Daoy (cell line): ENCODE measurements around the gene APCDD1. TPM values are rescaled to one million over a fixed set of nuclear protein-coding genes. Genes with fewer than 3 reads are reported as not detected.

Experiments
- DNase-seq: peaks from one replicate; pipeline ENCODE4 v3.0.0-alpha.2; 2015; ENCODE audit warnings: low read depth
- total RNA-seq: library from RNA; depleted of rRNA; stranded (reverse); fragments of >200 nt; shearing (Covaris generic); gene quantifications from 2 replicates; pipeline ENCODE4 v1.2.3, GENCODE V29; 2014; rRNA removed

APCDD1 gene
- total RNA-seq, result 0.23 and 0.80 TPM in 2 replicates

DNA sequence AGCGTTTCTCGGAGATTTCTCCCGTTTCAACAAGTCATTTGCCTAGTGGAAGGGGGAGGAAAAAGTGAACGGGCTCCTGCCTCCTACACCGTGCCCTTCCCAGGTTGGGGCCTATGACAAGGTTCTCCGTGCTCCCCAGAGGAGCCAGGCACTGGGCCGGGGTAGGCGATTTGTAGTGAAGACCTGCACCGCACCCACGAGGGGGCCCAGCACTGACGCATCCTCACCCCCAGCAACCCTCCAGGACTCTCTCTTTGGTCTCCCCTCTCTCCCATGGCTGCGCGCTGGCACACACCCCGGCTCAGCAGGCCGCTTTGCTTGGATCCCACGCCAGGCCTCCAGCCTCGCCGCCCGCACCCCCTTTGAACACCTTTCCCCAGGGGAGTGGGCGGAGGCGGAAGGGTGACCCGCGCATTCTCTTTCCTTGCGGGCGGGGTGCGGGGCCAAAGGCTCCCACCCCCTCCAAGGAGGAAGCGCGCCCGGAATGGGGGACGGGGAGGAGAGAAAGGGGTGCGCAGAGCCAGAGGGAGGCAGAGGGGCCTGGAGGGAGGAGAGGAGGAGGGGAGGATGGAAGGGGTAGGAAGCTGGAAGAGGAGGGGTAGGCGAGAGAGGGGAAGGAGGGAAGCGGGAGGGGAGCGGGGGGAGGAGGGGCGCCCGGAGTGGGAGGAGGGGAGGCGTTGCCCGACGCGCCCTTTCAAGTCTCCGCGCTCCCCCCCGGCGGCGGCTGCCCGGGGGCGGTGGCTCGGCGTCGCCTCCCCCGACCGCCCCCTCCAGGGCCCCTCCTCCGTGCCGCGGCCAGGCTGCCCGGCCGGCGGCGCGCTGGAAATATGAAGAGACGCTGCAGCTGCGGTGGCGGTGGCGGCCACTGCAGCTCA lies at the start of gene APCDD1:
Gene APCDD1 (plus strand): TSS at position 830 of the 875 bp plus-strand sequence. CDS start 347 bp downstream, outside the sequence.
- DNase-seq, result peak; percentile 40

DNA sequence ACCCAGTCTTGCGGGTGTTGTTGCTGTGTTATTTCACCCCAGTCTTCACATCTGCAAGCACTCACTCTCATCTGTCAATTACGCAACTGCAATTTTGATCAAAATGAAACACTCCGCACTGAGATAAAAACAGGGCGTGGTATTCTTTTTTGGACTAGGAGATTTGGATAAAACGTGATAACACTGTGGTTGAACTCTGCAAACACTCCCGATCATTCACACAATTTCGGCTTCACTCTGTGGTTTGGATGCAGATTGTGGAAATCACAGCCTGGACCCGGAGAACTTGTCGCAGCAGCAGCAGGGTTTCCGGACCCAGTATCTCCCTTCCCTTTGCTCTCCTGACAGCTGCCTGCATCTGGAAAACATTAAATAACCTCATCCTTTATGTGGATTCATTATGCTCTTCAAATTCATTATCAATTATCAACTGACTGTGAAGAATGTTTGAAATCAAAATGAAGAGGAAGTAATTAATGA lies 49.4 kb upstream of the APCDD1 start:
- DNase-seq, result no peak

- no peak for DNase-seq
Measured at GRCh38 chr18:10405816-10406663, 48.4 kb upstream of the APCDD1 start.

GRCh38 chr18:10408131-10408530 lies 46.3 kb upstream of the APCDD1 start:
- no peak for DNase-seq

- DNase-seq, result no peak
Measured at GRCh38 chr18:10409041-10409440, 45.4 kb upstream of the APCDD1 start.

- DNase-seq, result peak; percentile 38
Measured at GRCh38 chr18:10410472-10411308, 43.7 kb upstream of the APCDD1 start.

DNA sequence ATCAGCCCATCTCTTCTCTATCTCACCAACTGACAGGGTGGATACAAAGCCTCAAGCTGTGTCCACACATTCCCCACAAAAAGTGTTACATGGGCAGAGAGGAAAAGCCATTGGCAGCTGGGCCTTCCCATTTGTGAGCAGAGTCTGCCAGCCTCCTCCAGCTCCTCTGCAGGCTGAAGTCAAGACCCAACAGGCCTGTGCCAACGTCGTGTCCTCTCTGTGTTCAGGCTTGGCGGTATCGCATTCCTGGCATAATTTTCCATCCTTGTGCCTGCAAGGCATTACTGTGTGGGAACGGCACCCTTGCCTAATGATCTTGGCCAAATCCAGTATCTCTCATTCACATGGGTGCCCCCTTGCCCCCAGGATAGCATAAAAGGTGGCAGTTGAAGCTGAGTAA lies 41.5 kb upstream of the APCDD1 start:
- no peak for DNase-seq

- DNase-seq, result no peak
Measured at GRCh38 chr18:10413722-10414121, 40.7 kb upstream of the APCDD1 start.

DNA sequence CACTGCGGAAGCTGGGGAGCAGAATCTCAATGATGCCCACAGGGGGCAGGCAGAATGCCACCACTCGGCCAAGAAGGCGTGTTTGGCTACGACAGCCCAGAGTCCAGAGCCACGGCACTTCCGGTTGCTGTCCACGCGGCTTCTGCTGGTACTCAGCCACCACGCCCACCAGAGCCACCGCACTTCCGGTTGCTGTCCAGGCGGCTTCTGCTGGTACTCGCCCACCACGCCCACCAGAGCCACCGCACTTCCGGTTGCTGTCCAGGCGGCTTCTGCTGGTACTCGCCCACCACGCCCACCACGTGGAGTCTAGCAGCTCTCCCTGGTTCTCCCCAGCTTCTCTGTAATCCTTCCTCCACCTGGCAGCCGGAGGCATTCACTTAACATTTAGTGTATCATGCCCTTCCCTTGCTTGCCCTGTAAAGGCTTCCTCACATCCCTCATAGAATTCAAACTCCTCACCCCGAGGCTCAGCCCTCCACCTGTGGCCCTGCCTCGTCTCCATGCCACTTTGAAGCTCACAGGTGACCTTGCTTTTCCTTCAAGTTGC lies 40.1 kb upstream of the APCDD1 start:
- DNase-seq, result no peak

GRCh38 chr18:10416065-10416464 lies 38.4 kb upstream of the APCDD1 start:
- no peak for DNase-seq

- DNase-seq, result no peak
Measured at GRCh38 chr18:10417191-10417590, 37.2 kb upstream of the APCDD1 start.

DNA sequence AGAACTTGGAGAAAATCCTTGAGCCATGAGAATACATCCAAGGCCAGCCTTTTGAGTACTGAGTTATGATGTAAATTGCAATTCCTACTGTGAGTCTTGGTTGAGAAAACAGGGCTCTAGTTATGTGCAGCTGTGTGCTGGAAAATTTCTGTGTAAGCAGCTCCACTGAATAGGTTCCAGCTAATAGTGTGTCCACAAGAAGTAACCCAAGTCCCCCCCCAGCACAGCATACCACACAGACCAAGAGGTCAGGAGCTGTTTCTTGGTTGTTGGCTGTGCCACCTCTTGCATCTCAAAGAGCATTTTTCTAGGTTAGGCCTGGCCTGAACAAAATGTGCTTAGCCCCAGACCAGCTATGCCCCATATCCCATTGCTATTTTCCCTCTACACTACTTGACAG lies 36.8 kb upstream of the APCDD1 start:
- DNase-seq, result no peak

DNA sequence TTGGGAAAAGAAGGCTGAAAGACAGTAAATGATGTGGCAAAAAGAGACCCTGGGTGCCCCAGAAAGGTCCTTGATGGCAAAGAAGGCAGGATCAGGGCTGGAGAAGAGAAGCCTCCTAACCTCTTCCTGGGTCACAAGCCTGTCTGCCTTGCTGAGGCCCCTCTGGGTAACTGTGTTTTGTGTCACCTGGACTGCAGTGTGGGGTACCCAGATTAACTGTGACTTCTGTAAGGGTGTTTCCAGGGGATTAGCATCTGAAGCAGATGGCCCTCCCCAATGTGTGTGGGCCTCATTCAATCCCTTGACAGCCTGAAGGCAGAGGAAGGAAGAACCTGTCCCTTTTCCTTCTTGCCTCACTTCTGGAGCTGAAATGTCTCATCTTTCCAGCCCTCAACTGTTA lies 35.6 kb upstream of the APCDD1 start:
- DNase-seq, result no peak

DNA sequence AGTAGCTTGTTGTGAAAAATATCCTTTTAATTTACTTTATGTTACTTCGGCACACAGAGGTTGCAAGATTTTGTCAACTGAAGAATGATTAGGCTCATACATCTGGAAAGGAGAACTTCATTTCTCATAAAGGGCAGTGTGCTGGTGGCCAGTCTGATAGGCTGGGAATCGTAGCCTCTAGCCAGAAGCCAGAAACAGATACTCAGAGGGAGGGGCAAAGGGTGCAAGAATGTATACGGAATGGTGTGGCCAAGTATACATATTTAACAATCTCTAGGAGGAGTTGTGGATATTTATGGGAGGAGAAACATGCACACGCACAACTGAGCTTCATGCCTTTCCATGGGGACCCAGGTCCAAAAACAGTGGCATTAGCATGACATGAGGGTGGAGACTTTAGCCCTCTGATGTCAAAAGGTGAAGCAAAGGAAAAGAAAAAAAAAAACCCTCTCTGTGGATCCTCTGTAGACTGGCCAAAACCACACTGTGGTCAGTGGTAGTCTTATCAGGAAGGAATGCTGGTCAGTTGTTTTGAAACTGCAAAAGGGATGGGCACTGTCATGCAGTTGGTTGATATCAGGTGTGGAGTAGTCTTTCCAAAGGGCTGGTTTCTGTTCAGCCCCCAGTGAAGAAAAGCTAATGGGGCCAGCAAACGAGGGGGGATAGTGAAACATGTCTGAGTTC lies 34.9 kb upstream of the APCDD1 start:
- no peak for DNase-seq

DNA sequence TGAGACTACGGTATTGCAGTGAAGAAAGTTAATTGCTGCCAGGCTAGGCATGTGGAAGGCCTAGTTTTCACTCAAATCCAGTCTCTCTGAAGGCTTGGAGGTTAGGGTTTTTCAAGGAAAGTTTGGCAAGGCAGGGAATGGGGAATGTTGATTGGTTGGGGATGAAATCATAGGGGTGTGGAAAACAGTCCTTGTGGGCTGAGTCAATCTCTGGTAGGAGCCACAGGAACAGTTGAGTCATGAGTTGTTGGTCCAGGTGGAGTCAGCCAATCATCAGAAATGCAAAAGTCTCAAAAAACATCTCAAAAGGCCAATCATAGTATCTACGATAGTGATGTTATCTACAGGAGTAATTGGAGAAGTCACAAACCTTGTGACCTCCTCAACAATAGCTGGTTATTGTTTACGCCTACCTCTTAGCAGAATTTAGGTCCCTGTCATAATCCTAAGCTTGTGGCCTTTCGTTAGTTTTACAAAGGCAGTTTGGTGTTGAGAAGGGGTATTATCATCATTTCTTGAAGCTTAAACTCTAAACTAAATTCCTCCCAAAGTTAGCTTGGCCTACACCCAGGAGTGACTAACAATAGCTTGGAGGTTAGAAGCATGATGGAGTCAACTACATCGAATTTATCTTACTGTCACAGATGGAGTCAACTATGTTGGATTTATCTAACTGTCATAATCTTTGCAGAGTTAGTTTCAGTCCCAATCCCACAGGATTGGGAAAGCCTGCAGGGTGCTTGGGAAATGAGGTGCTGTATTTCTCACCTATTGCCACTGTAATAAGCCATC lies 33.7 kb upstream of the APCDD1 start:
- peak; percentile 7 for DNase-seq

- no peak for DNase-seq
Measured at GRCh38 chr18:10421859-10422258, 32.6 kb upstream of the APCDD1 start.

DNA sequence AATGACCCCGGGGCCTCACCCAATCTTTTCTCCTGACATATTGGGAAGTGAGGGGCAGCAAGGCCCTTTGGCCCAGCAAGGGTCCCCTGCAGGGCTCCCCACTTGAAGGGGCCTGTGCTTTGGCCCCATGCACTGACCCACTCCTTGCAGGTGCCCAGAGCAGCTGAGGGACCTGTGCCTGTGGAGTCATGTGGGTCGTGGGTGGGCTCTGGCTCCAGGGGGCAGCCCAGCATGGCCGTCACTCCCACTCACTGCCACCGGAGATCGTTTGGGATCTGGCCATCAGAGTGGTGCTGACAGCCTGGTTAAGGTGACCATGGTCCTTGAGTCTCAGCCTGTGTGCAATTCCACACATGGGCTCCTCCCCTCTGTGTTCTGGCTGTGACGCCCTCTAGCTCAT lies 31.7 kb upstream of the APCDD1 start:
- no peak for DNase-seq

DNA sequence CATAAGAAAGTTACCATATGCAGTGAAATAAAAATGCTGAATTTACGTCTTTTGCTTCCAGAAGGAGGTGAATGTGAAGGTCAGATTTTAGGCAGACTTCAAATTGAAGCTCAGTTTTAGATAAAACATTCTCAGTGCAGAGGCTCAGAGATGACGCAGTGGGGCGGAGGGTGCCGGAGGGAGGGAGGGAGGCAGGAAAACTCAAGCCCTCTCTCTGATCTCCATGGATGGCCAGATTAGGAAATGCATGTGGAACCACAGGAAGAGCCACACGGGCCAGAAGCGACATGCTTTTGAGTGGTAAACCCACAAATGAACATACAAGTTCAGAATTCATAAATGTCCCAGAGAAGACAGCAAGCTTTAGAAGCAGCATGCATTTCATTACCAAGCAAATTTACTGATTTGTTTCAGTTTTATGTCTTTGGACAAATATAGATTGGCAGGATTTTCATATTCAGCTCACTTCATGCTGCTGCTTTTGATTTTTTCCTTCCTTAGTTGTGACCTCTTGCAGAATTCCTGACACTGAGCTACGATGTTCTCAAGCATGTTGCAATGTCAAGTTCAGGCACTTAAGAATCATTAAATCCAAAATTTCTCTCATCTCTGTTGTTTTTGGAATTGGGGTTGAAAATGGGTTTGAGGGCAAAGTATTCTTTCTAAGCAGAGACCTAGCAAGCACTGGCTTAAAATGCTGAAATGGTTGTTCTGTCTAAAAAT lies 29.7 kb upstream of the APCDD1 start:
- DNase-seq, result no peak

GRCh38 chr18:10430677-10431076 lies 23.8 kb upstream of the APCDD1 start:
- DNase-seq, result no peak
